HepG2 (cell line): ENCODE measurements around the gene FAM13B. TPM values are rescaled to one million over a fixed set of nuclear protein-coding genes. Genes with fewer than 3 reads are reported as not detected.

Source experiments
- ATAC-seq: fragments of 200-7000 bp; cut with Tn5 transposase; 3 replicates; pipeline ENCODE4 v1.9.1; 2020; ENCODE audit warnings: mild to moderate bottlenecking, moderate library complexity
- BruUV-seq: library from RNA; stranded (reverse); fragments of 400-500 nt; replicated peaks from 2 replicates; lab custom pipeline; 2021; lab: Mats Ljungman, UMichigan
- CTCF ChIA-PET: fragments of 300-600 bp; formaldehyde crosslinking; extraction: SDS; loops from one replicate; lab custom pipeline; 2021; ENCODE audit warnings: low total read pairs, inconsistent platforms, low intra/inter-chr PET ratio; lab: Yijun Ruan, JAX
- POLR2A ChIA-PET: fragments of 350-600 bp; sonication (Branson Sonifier 250); formaldehyde crosslinking; loops from one replicate; lab custom pipeline; 2020; ENCODE audit warnings: antibody characterized with exemption, inconsistent platforms; lab: Yijun Ruan, JAX
- DNase-seq: peaks from one replicate; pipeline ENCODE4 v3.0.0-alpha.2; 2015; ENCODE audit warnings: low spot score
- FAIRE-seq: peaks from 3 replicates; lab custom pipeline; 2011; peaks lifted over from hg19 to GRCh38; lab: Jason Lieb, UNC
- H2AFZ ChIP-seq: one replicate; pipeline ENCODE4 v1.6.1; 2011; ENCODE audit warnings: low read length, inconsistent platforms
- H3K27ac ChIP-seq: fragments of 300-600 bp; 3 replicates; pipeline ENCODE4 v1.8.0; 2011; ENCODE audit warnings: mixed run types, mild to moderate bottlenecking, mixed read lengths, low read length, inconsistent platforms; ENCODE audit not compliant: insufficient read depth; ENCODE audit errors: extremely low read length
- H3K27me3 ChIP-seq, 2 experiments: fragments of 200-600 bp in 1 of 2; 2 replicates in 1 of 2; 3 replicates in 1 of 2; pipeline versions ENCODE4 v1.6.0 to v1.8.0; 2011; ENCODE audit warnings: low read length in 2 of 2, mild to moderate bottlenecking in 2 of 2, moderate library complexity in 2 of 2, inconsistent platforms in 1 of 2; ENCODE audit not compliant: insufficient read depth in 2 of 2, control insufficient read depth in 1 of 2
- H3K36me3 ChIP-seq, 2 experiments: fragments of 200-600 bp in 1 of 2; replicated peaks in 1 of 2; 2 replicates in 1 of 2; 3 replicates in 1 of 2; pipeline versions ENCODE4 v1.5.1 to v1.8.0; 2011; ENCODE audit warnings: low read length in 2 of 2, inconsistent platforms in 1 of 2; ENCODE audit not compliant: insufficient read depth in 2 of 2, control insufficient read depth in 1 of 2
- H3K4me1 ChIP-seq: 2 replicates; pipeline ENCODE4 v1.5.1; 2012; ENCODE audit warnings: low read length, inconsistent platforms; ENCODE audit not compliant: insufficient read depth
- H3K4me2 ChIP-seq: 2 replicates; pipeline ENCODE4 v1.6.0; 2011; ENCODE audit warnings: low read depth, low read length, inconsistent platforms
- H3K4me3 ChIP-seq, 3 experiments: fragments of 200-600 bp in 1 of 3; sonication (generic), shearing (Covaris generic) in 1 of 3; replicated peaks in 1 of 3; 2 replicates each; pipeline ENCODE4 v1.5.1; 2011 to 2016; ENCODE audit warnings: low read length in 3 of 3, inconsistent platforms in 2 of 3, low read depth in 2 of 3, mild to moderate bottlenecking in 2 of 3, control low read depth in 1 of 3, mixed read lengths in 1 of 3; ENCODE audit not compliant: insufficient read depth in 1 of 3
- H3K79me2 ChIP-seq: one replicate; pipeline ENCODE4 v1.6.1; 2011; ENCODE audit warnings: low read length, inconsistent platforms; ENCODE audit not compliant: insufficient read depth
- H3K9ac ChIP-seq: 2 replicates; pipeline ENCODE4 v1.6.0; 2011; ENCODE audit warnings: mild to moderate bottlenecking, low read depth, low read length, inconsistent platforms; ENCODE audit not compliant: insufficient read depth
- H3K9me3 ChIP-seq: 2 replicates; pipeline ENCODE4 v1.5.1; 2012; ENCODE audit warnings: mild to moderate bottlenecking, low read length
- H4K20me1 ChIP-seq: 2 replicates; pipeline ENCODE4 v1.6.0; 2011; ENCODE audit warnings: inconsistent platforms, mild to moderate bottlenecking, low read length, moderate library complexity; ENCODE audit not compliant: insufficient read depth
- CBX1 ChIP-seq: IDR thresholded peaks from one replicate; pipeline ENCODE4 v1.6.1; 2016; ENCODE audit warnings: antibody characterized with exemption, low read depth
- ELF4 ChIP-seq: sonication (generic); formaldehyde crosslinking; IDR thresholded peaks from 2 replicates; pipeline ENCODE4 v1.5.0; 2020; ENCODE audit warnings: missing genetic modification reagents, mild to moderate bottlenecking, moderate library complexity, borderline replicate concordance
- HOXD1 ChIP-seq: sonication (generic); formaldehyde crosslinking; IDR thresholded peaks from 2 replicates; pipeline ENCODE4 v1.5.0; 2020; ENCODE audit warnings: missing genetic modification reagents
- KAT2B ChIP-seq: fragments of 150-350 bp; IDR thresholded peaks from 2 replicates; pipeline ENCODE4 v1.6.1; 2014; ENCODE audit warnings: low read depth, low read length, borderline replicate concordance
- SALL2 ChIP-seq: sonication (generic); formaldehyde crosslinking; IDR thresholded peaks from 2 replicates; pipeline ENCODE4 v1.8.1; 2023; ENCODE audit warnings: mild to moderate bottlenecking, missing genetic modification reagents, inconsistent platforms
- SCMH1 ChIP-seq: sonication (generic); formaldehyde crosslinking; IDR thresholded peaks from 2 replicates; pipeline ENCODE4 v1.9.0; 2021; ENCODE audit warnings: missing genetic modification reagents, mild to moderate bottlenecking, borderline replicate concordance
- TOPORS ChIP-seq: sonication (generic); formaldehyde crosslinking; IDR thresholded peaks from 2 replicates; pipeline ENCODE4 v1.8.0; 2023; ENCODE audit warnings: mild to moderate bottlenecking, missing genetic modification reagents
- ZFP62 ChIP-seq: sonication (generic); formaldehyde crosslinking; IDR thresholded peaks from 2 replicates; pipeline ENCODE4 v1.4.0; 2020; ENCODE audit warnings: missing genetic modification reagents
- ZNF136 ChIP-seq: sonication (generic); formaldehyde crosslinking; IDR thresholded peaks from 2 replicates; pipeline ENCODE4 v1.8.1; 2022; ENCODE audit warnings: low read depth, mild to moderate bottlenecking, moderate library complexity, missing genetic modification reagents
- ZNF337 ChIP-seq: sonication (generic); formaldehyde crosslinking; IDR thresholded peaks from 2 replicates; pipeline ENCODE4 v1.5.1; 2020; ENCODE audit warnings: missing genetic modification reagents, low read depth, mild to moderate bottlenecking, borderline replicate concordance
- ZNF530 ChIP-seq: sonication (generic); formaldehyde crosslinking; IDR thresholded peaks from 2 replicates; pipeline ENCODE4 v1.5.0; 2020; ENCODE audit warnings: low read depth, mild to moderate bottlenecking, missing genetic modification reagents
- WGBS: methylation state at CpG from one replicate; pipeline ENCODE4 v1.1.6; 2017; ENCODE audit warnings: low lambda C conversion rate; 5-methylcytosine and 5-hydroxymethylcytosine counted together
- in situ Hi-C: cut with HindIII; loops from 2 replicates; pipeline ENCODE4 v1.10.0; 2017; ENCODE audit warnings: low pct_unique_long_range_greater_than_20kb; ENCODE audit not compliant: extremely low pct_ligation_motif_present
- intact Hi-C: fragments of 100-400 bp; cut with micrococcal nuclease; formaldehyde crosslinking; loops from one replicate; pipeline ENCODE4 v1.10.0; 2022; ENCODE audit not compliant: unreplicated experiment
- polyA plus RNA-seq, 8 experiments: library from polyadenylated mRNA; depleted of rRNA in 3 of 8; stranded (reverse) in 7 of 8; unstranded in 1 of 8; fragments of >200 nt; fragmentation: Illumina TruSeq in 4 of 8; extraction: Trizol in 4 of 8; gene quantifications; 2 replicates each; pipeline versions ENCODE4 v1.2.1 to v1.2.3, GENCODE V29; 2011 to 2016; ENCODE audit warnings: low read depth in 4 of 8, missing spikeins in 1 of 8, mixed read lengths in 1 of 8; ENCODE audit not compliant: insufficient read depth in 1 of 8
- total RNA-seq, 5 experiments: library from RNA; depleted of rRNA; stranded (reverse); fragments of >200 nt; fragmentation: Illumina TruSeq; extraction: Trizol; gene quantifications; 2 replicates each; pipeline ENCODE4 v1.2.3, GENCODE V29; 2016; ENCODE audit warnings: low read depth in 1 of 5
- TF ChIP-seq, protein P1 (sequence below): sonication (generic); formaldehyde crosslinking; conservative IDR thresholded peaks from 2 replicates; pipeline ENCODE4 v1.8.1; 2023; ENCODE audit warnings: missing genetic modification reagents

FAM13B gene
- total and polyA plus RNA-seq, 2 of the 13 experiments (the other 11 are each of a cell fraction or from before 2014, with no cell fraction given), result 6.9 to 11.5 TPM

DNA sequence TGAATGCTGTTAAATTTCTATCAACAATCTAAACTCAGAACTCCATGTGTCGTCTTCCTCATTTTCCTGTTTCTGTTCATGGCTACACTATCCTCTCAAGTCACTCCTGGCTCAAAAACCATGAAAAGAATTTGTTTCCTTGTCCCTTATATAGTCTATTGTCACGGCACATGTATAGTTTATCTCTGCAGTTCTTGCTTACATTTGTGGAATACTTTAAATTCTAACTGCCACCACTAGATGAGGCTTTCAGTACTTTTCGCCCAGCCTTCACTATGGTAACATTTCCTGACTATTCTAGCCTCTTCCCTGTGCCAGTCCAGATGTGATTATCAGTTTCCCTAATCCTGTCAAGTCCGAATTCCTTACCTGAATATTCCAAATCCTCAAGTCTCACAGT is 109.0 kb downstream of the FAM13B start:
- ATAC-seq (peak; percentile 66), FAIRE-seq (no peak)
- POLR2A ChIA-PET, result no interaction called here
- no peak overlapping the region for H3K4me3 ChIP-seq
- H3K9ac ChIP-seq, result no peak overlapping the region
- H3K36me3 ChIP-seq, result no peaks in the 10 kb centered on the region
- intact Hi-C loops, result no loop called here
- TF ChIP-seq KAT2B (no peak), CBX1 (no peak)
- TF ChIP-seq, all 625 proteins: peak for 0
- Histone ChIP-seq H2AFZ (no peak overlapping the region), H4K20me1 (no peaks in the 10 kb centered on the region), H3K4me2 (no peak overlapping the region), H3K27ac (no peak overlapping the region), H3K79me2 (no peaks in the 10 kb centered on the region), H3K9me3 (no peaks in the 10 kb centered on the region), H3K27me3 (no peaks in the 10 kb centered on the region), H3K4me1 (no peaks in the 10 kb centered on the region)
- DNase-seq, result no peak
- in situ Hi-C loops, result no loop called here
- CTCF ChIA-PET, result no interaction called here
- no TSS peak for BruUV-seq
- 54% methylated on average over 4 of the region's 4 CpGs for WGBS

DNA sequence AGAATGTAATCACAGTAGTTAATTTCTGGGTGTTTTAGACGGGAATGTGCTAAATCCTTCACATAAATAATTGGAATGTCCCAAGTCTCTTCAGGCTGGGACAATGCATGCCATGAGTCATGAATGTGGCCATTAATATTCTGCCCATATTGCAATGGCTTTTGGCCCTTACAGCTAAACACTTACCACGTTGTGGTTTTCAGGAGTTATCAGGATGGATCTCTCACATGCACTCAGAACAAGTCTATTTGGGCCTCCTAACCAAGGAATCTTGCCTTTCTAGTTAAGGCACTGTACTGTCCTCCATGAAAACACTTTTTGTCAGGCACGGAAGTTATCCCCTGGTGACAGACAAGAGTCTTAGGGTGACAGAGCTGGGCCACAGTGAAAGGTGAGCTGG is 110.9 kb downstream of the FAM13B start:
- Histone ChIP-seq H3K9ac (no peak overlapping the region), H3K36me3 (no peaks in the 10 kb centered on the region), H3K9me3 (peaks cover 5% of the 10 kb centered on the region; the same call in 1 of the 2 replicates), H3K4me3 (no peak overlapping the region), H3K79me2 (no peaks in the 10 kb centered on the region), H2AFZ (no peak overlapping the region), H3K27ac (no peak overlapping the region), H3K4me1 (no peaks in the 10 kb centered on the region), H4K20me1 (no peaks in the 10 kb centered on the region), H3K4me2 (no peak overlapping the region), H3K27me3 (no peaks in the 10 kb centered on the region)
- in situ Hi-C loops, result no loop called here
- DNase-seq (no peak), ATAC-seq (no peak), FAIRE-seq (no peak)
- POLR2A ChIA-PET, result no interaction called here
- BruUV-seq, result no TSS peak
- WGBS, result 40% methylated on average over 3 of the region's 3 CpGs
- intact Hi-C loops, result no loop called here
- CTCF ChIA-PET, result no interaction called here
- TF ChIP-seq ZNF136 (CRISPR knock-in tag) (no peak), ZNF530 (CRISPR knock-in tag) (no peak), SALL2 (CRISPR knock-in tag) (no peak), ZFP62 (CRISPR knock-in tag) (no peak), ZNF337 (CRISPR knock-in tag) (no peak), SCMH1 (no peak), HOXD1 (no peak), TOPORS (CRISPR knock-in tag) (no peak), ELF4 (CRISPR knock-in tag) (no peak)
- TF ChIP-seq, protein P1, sequence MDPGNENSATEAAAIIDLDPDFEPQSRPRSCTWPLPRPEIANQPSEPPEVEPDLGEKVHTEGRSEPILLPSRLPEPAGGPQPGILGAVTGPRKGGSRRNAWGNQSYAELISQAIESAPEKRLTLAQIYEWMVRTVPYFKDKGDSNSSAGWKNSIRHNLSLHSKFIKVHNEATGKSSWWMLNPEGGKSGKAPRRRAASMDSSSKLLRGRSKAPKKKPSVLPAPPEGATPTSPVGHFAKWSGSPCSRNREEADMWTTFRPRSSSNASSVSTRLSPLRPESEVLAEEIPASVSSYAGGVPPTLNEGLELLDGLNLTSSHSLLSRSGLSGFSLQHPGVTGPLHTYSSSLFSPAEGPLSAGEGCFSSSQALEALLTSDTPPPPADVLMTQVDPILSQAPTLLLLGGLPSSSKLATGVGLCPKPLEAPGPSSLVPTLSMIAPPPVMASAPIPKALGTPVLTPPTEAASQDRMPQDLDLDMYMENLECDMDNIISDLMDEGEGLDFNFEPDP (CRISPR knock-in tag), result no peak
